Activated CD4-positive, alpha-beta memory T cell treated with anti-CD3 and anti-CD28 coated beads for 36 hours (primary cell): ENCODE data around the gene PUS1. TPM values are rescaled to one million over a fixed set of nuclear protein-coding genes. Genes with fewer than 3 reads are reported as not detected.

Source experiments
- CTCF ChIA-PET: fragments of 350-600 bp; sonication (Branson Sonifier 250); formaldehyde crosslinking; loops from one replicate; lab custom pipeline; 2021; ENCODE audit warnings: antibody characterized with exemption, inconsistent platforms; lab: Charles Lee
- POLR2A ChIA-PET: fragments of 350-600 bp; sonication (Branson Sonifier 250); formaldehyde crosslinking; loops from one replicate; lab custom pipeline; 2021; ENCODE audit warnings: antibody characterized with exemption; lab: Charles Lee
- DNase-seq: peaks from one replicate; pipeline ENCODE4 v3.0.0-alpha.2; 2020
- H3K27ac Mint-ChIP-seq: one replicate; pipeline ENCODE4 v1.8.0; 2021; ENCODE audit warnings: mixed read lengths
- H3K27me3 Mint-ChIP-seq: one replicate; pipeline ENCODE4 v1.8.0; 2021; ENCODE audit warnings: mixed read lengths
- H3K36me3 Mint-ChIP-seq: one replicate; pipeline ENCODE4 v1.8.0; 2021; ENCODE audit warnings: mixed read lengths
- H3K4me1 Mint-ChIP-seq: one replicate; pipeline ENCODE4 v1.8.0; 2021; ENCODE audit warnings: low read depth, mixed read lengths
- H3K4me3 Mint-ChIP-seq: one replicate; pipeline ENCODE4 v1.8.0; 2021; ENCODE audit warnings: mild to moderate bottlenecking, mixed read lengths
- H3K9me3 Mint-ChIP-seq: one replicate; pipeline ENCODE4 v1.8.0; 2021; ENCODE audit warnings: mixed read lengths
- intact Hi-C: fragments of 100-400 bp; cut with micrococcal nuclease; formaldehyde crosslinking; loops from one replicate; pipeline ENCODE4 v1.15.1; 2023
- total RNA-seq, 2 experiments: library from RNA; stranded (reverse); gene quantifications; one replicate each; pipeline ENCODE4 v1.2.3, GENCODE V29; 2021

The PUS1 gene
- total RNA-seq, 2 experiments from 2014 or later = 48.6 to 53.9 TPM

- H3K36me3 Mint-ChIP-seq = no peaks in the 10 kb centered on the region
- peak; percentile 35 for DNase-seq
- CTCF ChIA-PET = no interaction called here
Observed at GRCh38 chr12:131895640-131896079, 33.4 kb upstream of the PUS1 start.

GRCh38 chr12:131896080-131896810 lies 32.8 kb upstream of the PUS1 start:
- CTCF ChIA-PET = no interaction called here

More at GRCh38 chr12:131895640-131896079, 33.4 kb upstream of the PUS1 start:
- Mint-ChIP-seq H3K9me3 (no peaks in the 10 kb centered on the region), H3K4me1 (peaks cover 14% of the 10 kb centered on the region), H3K4me3 (peak overlapping the region; percentile 79), H3K27ac (peak overlapping the region; percentile 54), H3K27me3 (no peaks in the 10 kb centered on the region)
- POLR2A ChIA-PET = interaction anchor here (0.6 to 1.3 kb wide), 2 partner anchors 18 to 28 kb away, joined by 3 to 4 read pairs; no protein-coding TSS in a partner anchor
- intact Hi-C loops = loop anchor here (10.0 kb wide), 1 partner anchor 1021 kb away; the partner anchor contains the start of gene RAN

DNA sequence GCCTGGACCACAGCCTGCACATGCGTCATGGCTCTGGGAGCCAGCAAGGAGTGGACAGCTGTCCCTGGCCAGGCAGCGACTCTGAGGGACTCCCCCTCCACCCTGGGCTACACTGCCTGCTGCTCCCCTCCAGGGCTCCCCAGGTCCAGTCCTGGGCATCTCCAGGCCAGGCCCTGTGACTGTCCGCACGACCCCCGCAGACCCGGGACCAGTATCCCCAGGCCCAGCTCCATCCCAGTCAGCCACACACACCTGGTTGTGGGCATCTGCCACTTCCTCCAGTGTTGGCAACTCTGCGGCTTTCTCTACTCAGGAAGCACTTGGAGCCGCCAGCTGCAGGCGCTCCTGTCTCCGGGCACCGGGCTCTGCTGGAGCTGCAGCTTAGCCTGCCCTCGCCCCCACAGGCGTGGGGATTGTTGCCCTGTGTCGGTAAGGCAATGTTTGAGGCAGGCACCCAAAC lies 32.2 kb upstream of the PUS1 start:
- Mint-ChIP-seq H3K9me3 (no peaks in the 10 kb centered on the region), H3K27me3 (no peaks in the 10 kb centered on the region), H3K27ac (no peak overlapping the region), H3K36me3 (no peaks in the 10 kb centered on the region), H3K4me3 (peak overlapping the region; percentile 23), H3K4me1 (peaks cover 14% of the 10 kb centered on the region)
- ChIA-PET CTCF (no interaction called here), POLR2A (interaction anchor here (1.3 kb wide), 1 partner anchor 27 kb away, joined by 3 read pairs; no protein-coding TSS in a partner anchor)
- DNase-seq = no peak
- intact Hi-C loops = loop anchor here (10.0 kb wide), 1 partner anchor 1022 kb away; the partner anchor contains the start of gene RAN

More at GRCh38 chr12:131896080-131896810, 32.8 kb upstream of the PUS1 start:
- POLR2A ChIA-PET = interaction anchor here (0.6 to 1.3 kb wide), 2 partner anchors 17 to 27 kb away, joined by 3 to 4 read pairs; no protein-coding TSS in a partner anchor
- Mint-ChIP-seq H3K27ac (no peak overlapping the region), H3K9me3 (no peaks in the 10 kb centered on the region), H3K4me1 (peaks cover 14% of the 10 kb centered on the region), H3K4me3 (peak overlapping the region; percentile 79), H3K27me3 (no peaks in the 10 kb centered on the region), H3K36me3 (no peaks in the 10 kb centered on the region)
- intact Hi-C loops = loop anchor here (10.0 kb wide), 1 partner anchor 1021 kb away; the partner anchor contains the start of gene RAN
- peak; percentile 79 for DNase-seq

DNA sequence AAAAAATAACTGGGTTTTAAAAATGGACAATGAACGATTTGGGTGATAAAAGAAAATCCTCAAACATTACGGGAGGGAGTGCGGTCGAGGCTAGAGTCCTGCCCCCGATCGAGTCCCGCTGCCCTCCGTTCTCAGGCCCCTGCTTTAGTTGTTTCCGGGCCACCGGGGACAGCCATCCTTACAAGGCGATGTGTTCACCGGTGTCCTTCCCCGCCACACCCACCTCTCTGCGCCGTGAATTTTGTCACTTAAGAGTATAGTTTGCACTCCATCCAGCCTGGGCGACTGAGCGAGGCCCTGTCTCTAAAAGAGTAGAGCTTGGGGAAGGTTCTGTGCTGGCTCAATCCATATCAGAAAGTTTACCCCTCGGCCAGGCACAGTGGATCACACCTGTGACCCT lies 31.8 kb upstream of the PUS1 start:
- Mint-ChIP-seq H3K4me1 (peaks cover 14% of the 10 kb centered on the region), H3K27ac (no peak overlapping the region), H3K4me3 (peak overlapping the region; percentile 40), H3K36me3 (no peaks in the 10 kb centered on the region), H3K27me3 (no peaks in the 10 kb centered on the region), H3K9me3 (no peaks in the 10 kb centered on the region)
- CTCF ChIA-PET = no interaction called here
- intact Hi-C loops = loop anchor here (10.0 kb wide), 1 partner anchor 1022 kb away; the partner anchor contains the start of gene RAN
- POLR2A ChIA-PET = no interaction called here
- DNase-seq = no peak

DNA sequence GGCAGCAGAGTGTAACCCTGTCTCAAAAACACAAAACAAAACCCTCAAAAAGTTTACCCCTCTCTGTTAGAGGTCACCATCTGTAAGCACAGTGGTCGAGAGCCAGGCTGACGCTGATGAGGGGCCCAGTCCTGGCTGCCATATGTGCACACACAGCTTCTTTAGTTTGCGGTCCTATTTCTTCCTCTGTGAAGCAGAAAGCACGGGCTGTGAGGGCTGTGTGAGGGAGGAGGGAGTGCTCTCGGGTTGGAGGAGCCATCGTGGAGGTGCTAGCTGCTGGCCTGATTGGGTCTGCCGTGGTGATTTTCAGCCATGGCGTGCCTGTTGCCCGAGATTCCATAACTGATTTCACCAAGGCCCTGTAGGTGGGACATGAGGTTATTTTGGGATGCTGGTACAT lies 31.2 kb upstream of the PUS1 start:
- Mint-ChIP-seq H3K9me3 (no peaks in the 10 kb centered on the region), H3K27me3 (no peaks in the 10 kb centered on the region), H3K4me3 (no peak overlapping the region), H3K36me3 (no peaks in the 10 kb centered on the region), H3K4me1 (peaks cover 14% of the 10 kb centered on the region), H3K27ac (no peak overlapping the region)
- ChIA-PET CTCF (no interaction called here), POLR2A (interaction anchor here (0.6 kb wide), 1 partner anchor 802 kb away, joined by 3 read pairs; no protein-coding TSS in a partner anchor)
- no peak for DNase-seq
- intact Hi-C loops = loop anchor here (10.0 kb wide), 1 partner anchor 1023 kb away; the partner anchor contains the start of gene RAN

DNA sequence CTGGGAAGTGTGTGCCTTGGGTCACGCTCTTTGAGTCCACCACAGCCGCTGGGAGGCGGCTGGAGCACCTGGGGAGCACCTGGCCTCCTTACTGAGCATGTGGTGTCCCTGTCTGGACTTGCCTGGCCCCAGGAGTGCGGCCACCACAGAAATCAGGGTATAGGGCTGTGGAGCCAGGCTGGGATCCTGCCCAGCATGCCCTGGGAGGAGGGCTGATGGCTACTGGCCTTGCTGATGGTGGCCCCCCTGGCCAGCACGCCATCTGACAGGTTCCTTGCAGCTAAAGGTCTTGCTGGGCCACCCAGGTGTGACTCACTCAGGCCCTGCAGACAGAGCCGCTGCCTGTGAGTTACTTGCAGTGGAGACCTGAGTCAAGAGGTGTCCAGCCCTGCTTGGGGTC lies 28.7 kb upstream of the PUS1 start:
- ChIA-PET POLR2A (no interaction called here), CTCF (no interaction called here)
- H3K36me3 Mint-ChIP-seq = no peaks in the 10 kb centered on the region
- intact Hi-C loops = no loop called here
- no peaks in the 10 kb centered on the region for H3K9me3 Mint-ChIP-seq
- H3K27me3 Mint-ChIP-seq = no peaks in the 10 kb centered on the region
- no peak overlapping the region for H3K27ac Mint-ChIP-seq
- H3K4me3 Mint-ChIP-seq = no peak overlapping the region
- DNase-seq = no peak
- peaks cover 19% of the 10 kb centered on the region for H3K4me1 Mint-ChIP-seq

DNA sequence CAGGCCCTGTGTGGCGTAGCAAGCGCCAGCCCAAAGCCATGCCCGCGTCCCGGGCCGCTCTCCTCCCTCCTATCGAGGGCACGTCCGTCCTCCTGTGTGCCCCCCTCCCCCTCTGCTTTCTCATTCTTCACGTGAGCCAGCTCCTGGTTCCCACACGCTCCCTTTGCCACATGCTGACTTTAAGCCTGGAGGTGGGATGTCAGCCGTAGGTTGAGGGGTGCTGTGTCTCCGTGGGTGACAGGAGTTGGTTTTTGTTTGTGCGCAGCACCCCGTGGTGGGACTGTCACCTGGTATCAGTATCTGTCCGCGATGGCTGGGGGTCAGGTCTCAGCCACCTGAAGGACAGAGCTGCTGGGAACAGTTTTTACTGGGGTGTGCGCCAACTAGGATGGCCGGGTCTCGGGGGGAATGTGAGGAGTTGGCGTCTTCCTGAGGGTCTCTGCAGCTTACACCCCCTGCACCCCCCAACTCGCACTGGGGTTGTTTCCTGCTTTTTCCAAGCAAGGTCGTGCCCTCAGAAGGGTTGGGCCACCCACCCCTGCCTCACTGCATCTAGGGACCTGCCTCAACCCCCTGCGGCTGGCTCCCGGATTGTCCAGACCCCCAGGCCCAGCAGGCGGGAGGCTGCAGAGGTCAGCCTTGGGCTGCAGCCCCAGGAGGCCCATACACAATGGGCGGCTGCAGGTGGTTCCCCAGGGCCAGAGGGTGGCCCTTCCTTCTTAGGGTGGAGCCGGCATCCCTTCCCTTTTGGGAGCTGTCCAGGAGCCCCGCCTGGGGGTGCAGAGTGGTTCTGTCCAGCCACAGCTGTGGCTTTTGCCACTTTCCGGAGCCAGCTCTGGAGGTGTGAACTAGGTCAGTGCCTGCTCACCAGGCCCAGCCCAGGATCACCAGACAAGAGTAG lies 27.4 kb upstream of the PUS1 start:
- Mint-ChIP-seq H3K36me3 (no peaks in the 10 kb centered on the region), H3K27me3 (no peaks in the 10 kb centered on the region), H3K4me1 (peaks cover 17% of the 10 kb centered on the region), H3K27ac (no peak overlapping the region), H3K4me3 (no peak overlapping the region), H3K9me3 (no peaks in the 10 kb centered on the region)
- ChIA-PET POLR2A (no interaction called here), CTCF (no interaction called here)
- intact Hi-C loops = no loop called here
- no peak for DNase-seq

- Mint-ChIP-seq H3K36me3 (no peaks in the 10 kb centered on the region), H3K9me3 (no peaks in the 10 kb centered on the region), H3K4me1 (peaks cover 12% of the 10 kb centered on the region), H3K4me3 (no peak overlapping the region), H3K27me3 (no peaks in the 10 kb centered on the region), H3K27ac (no peak overlapping the region)
- ChIA-PET CTCF (no interaction called here), POLR2A (interaction anchor here (0.6 kb wide), 1 partner anchor 11 kb away, joined by 3 read pairs; no protein-coding TSS in a partner anchor)
- DNase-seq = no peak
- intact Hi-C loops = no loop called here
Observed at GRCh38 chr12:131902332-131903241, 26.5 kb upstream of the PUS1 start.

DNA sequence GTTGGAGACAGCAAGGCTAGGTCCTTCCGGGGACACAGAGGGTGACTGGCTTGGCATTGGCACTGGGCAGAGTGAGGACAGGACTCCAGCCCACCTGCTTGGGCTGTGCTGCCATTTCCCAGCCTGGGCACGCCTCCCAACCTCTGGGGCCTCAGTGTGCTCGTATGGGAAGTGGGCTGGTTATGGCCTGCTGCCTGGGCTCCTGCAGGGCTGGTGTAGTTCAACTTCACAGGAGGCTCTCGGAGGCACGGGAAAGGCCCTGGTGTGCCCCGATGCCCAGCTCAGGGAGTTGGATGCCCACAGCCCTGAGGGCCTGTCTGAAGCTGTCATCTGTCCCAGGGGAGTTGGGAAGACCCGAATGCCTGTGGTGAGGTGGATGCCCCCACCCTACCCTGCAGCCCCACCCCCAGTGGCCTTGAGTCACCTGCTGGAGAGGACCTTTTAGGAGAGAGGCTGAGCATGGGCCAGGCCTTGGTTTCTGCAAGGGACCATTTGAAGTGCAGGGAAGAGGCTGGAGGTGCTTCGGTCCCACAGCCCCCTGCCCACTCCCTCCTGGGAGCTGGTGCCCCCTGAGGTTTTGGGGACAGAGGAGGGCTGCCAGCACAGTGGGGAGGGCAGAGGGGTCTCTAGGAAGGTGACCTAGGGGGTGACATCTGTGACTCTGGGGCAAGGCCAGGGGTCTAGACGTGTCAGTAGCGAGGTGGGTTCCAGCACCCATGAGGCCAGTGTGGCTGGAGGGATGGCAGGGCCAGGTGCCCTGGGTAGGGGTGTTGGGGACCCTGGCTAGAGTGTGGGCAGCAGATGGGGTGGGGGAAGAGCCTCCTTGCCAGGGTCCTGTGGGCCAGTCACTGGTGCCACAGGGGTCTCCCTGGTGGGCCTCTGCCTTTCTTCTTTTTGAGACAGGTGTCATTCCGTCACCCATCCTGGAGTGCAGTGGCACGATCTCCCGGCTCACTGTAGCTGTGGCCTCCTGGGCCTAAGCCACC lies 25.5 kb upstream of the PUS1 start:
- H3K36me3 Mint-ChIP-seq = no peaks in the 10 kb centered on the region
- DNase-seq = no peak
- POLR2A ChIA-PET = interaction anchor here (0.6 kb wide), 1 partner anchor 10 kb away, joined by 3 read pairs; no protein-coding TSS in a partner anchor
- CTCF ChIA-PET = no interaction called here
- intact Hi-C loops = no loop called here
- no peaks in the 10 kb centered on the region for H3K9me3 Mint-ChIP-seq
- no peaks in the 10 kb centered on the region for H3K27me3 Mint-ChIP-seq
- H3K4me1 Mint-ChIP-seq = peaks cover 12% of the 10 kb centered on the region
- H3K27ac Mint-ChIP-seq = no peak overlapping the region
- H3K4me3 Mint-ChIP-seq = no peak overlapping the region

- no peaks in the 10 kb centered on the region for H3K9me3 Mint-ChIP-seq
- H3K4me1 Mint-ChIP-seq = peaks cover 12% of the 10 kb centered on the region
- no peak overlapping the region for H3K4me3 Mint-ChIP-seq
- no peak overlapping the region for H3K27ac Mint-ChIP-seq
- H3K27me3 Mint-ChIP-seq = no peaks in the 10 kb centered on the region
- H3K36me3 Mint-ChIP-seq = no peaks in the 10 kb centered on the region
- no peak for DNase-seq
- intact Hi-C loops = no loop called here
- ChIA-PET POLR2A (no interaction called here), CTCF (no interaction called here)
Observed at GRCh38 chr12:131904346-131904745, 24.7 kb upstream of the PUS1 start.
